HG03565 (cell line): ENCODE measurements around the gene SHROOM4.

Source experiments
- ATAC-seq: cut with Tn5 transposase; IDR thresholded peaks from one replicate; pipeline ENCODE4 v1.9.1; 2021; ENCODE audit warnings: mild to moderate bottlenecking, moderate library complexity; ENCODE audit not compliant: unreplicated experiment

SHROOM4 gene

GRCh38 chrX:50711907-50712306, 102.1 kb downstream of the SHROOM4 start:
- no peak for ATAC-seq

GRCh38 chrX:50707955-50708699, 105.9 kb downstream of the SHROOM4 start:
- ATAC-seq, result no peak

GRCh38 chrX:50707405-50707804, 106.6 kb downstream of the SHROOM4 start:
- no peak for ATAC-seq

DNA sequence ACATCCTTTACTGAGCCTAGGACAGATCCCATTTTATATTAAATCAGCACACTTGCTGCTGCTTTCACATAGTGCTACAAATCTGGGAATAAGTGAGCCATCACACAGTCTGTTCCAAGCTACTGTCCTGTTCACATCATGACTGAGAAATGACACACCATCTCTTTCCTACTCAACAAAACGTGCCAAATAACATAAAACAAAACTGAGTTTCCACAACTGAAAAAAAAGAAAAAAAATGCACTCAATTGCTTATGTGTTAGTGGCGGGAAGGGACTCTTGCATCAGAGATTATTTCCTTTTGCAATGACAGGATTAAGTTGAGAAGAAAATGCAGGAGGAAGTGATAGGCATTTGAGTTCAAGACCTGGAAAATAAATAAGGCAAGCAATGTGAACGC, 109.0 kb downstream of the SHROOM4 start:
- ATAC-seq, result no peak

DNA sequence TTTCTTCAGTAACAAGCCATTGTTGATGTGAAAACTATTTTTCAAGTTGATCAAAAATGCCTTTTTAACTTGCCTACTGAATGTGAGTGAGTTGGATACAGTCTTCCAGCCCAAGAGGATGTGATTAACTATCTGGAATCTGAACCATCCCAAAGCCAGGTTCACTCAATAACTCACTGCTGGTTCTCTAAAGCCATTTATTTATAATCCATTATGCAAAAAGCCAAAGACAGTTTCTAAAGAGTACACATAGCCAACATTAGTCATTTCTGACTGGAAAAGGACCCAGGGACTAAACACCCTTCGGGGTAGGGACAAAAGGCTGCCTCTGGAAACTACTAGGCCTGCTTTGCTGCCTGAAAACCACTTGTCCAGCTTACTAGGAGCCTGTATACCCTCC, 109.6 kb downstream of the SHROOM4 start:
- no peak for ATAC-seq

GRCh38 chrX:50700921-50701320, 113.1 kb downstream of the SHROOM4 start:
- no peak for ATAC-seq

DNA sequence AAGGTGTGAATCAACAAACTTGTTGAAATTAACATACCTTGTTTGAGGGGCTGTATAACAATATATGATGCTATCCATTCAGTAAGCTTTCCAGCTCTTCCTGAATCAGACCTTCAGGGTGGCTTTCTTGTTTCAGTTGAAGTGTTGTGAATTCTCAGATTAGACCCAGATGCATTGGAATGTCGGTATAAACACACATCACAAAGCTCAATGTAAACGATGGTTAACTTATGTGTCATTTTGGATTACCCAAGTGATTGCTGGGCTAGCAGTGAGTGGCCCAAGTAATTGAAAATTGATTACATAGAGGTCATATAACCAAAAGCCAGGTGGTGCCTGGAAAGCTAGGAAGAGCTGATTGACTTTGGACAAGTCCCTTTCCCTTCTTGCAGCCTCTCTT, 115.0 kb downstream of the SHROOM4 start:
- ATAC-seq, result no peak

GRCh38 chrX:50697691-50698090, 116.3 kb downstream of the SHROOM4 start:
- ATAC-seq, result no peak

- peak; percentile 61 for ATAC-seq
These were observed 122.2 kb downstream of the SHROOM4 start for GRCh38 chrX:50691820-50692219.

DNA sequence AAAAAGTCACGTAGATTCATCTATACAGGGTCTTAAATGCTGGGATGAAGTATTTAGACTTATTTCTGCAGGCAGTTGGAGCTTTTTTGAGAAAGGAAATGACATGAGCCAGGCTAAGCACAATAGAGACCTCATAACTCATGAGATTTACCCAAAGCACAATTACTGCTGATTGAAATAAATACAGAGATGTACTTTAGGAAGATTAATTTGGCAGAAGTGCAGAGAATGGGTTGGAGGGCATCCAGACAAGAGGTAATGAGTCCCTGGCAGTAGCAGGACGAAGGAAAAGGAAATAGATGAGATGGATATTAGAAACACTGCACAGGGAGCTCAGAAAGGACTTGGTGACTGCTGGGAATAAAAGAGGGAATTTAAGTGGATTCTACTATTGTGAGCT, 129.1 kb downstream of the SHROOM4 start:
- ATAC-seq, result no peak

DNA sequence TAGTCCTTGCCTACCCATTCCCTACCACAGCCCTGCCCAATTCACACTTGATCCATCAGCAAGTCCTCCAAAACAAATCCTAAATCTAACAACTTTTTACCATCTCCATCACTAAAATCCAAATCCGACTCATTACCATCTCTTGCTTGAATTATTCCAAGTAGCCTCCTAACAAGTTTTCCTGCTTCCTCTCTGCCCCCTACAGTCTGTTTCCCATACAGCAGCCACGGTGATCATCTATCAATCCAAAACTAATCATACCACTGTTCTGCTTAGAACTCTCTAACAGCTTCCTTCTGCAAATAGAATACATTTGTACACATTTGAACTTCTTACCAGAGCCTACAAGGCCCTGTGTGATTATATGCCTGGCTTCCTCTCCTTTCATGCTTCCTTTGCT, 133.0 kb downstream of the SHROOM4 start:
- no peak for ATAC-seq

GRCh38 chrX:50677789-50678188, 136.2 kb downstream of the SHROOM4 start:
- ATAC-seq, result no peak

- ATAC-seq, result no peak
These were observed 142.3 kb downstream of the SHROOM4 start for GRCh38 chrX:50671661-50672060.

- ATAC-seq, result no peak
These were observed 145.1 kb downstream of the SHROOM4 start for GRCh38 chrX:50668860-50669259.

DNA sequence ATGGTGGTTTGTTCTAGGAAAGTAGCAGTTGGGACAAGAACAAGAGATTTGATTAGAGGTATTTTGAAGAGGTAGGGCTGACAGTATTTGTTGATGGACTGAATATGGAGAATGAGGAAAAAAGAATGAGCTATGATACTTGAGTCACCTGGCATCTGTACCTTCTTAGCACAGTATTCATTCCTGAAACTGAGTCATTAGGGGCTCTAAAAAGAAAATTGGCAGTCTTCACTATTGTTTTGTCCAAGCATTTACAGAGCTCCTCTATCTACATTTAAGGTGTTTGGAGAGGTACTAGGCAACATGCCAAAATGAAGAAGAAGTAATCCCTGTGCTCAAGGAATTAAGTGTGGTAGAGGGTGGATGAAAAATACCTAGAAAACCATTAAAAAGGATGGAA, 165.8 kb downstream of the SHROOM4 start:
- no peak for ATAC-seq

GRCh38 chrX:50644496-50644895, 169.5 kb downstream of the SHROOM4 start:
- no peak for ATAC-seq

GRCh38 chrX:50643525-50644137, 170.4 kb downstream of the SHROOM4 start:
- no peak for ATAC-seq

- ATAC-seq, result no peak
These were observed 175.9 kb downstream of the SHROOM4 start for GRCh38 chrX:50638123-50638522.

- no peak for ATAC-seq
These were observed 178.1 kb downstream of the SHROOM4 start for GRCh38 chrX:50635817-50636365.

- no peak for ATAC-seq
These were observed 178.8 kb downstream of the SHROOM4 start for GRCh38 chrX:50635162-50635561.

DNA sequence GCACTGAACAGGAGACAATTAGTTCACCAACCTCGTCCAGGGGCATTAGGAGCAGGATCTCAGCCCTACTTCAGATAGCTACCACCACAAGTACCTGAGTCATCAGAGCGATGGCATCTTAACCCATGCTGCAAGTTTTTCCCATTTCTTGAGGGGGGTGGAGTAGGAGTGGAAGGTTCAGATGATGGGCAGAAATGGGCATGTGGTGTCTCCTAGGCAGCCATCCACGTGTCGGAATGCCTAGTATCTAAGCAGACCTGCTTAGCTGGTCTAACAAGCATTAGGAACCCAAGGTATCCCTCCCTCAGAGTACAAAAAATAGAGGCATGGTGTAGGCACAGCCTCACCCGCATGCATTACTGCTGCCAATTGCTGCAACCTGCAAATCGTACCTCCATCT, 184.2 kb downstream of the SHROOM4 start:
- ATAC-seq, result no peak

GRCh38 chrX:50627696-50628095, 186.3 kb downstream of the SHROOM4 start:
- no peak for ATAC-seq
